Posterior vena cava (tissue), 2 donors: ENCODE results near the gene SLC38A3. TPM values are rescaled to one million over a fixed set of nuclear protein-coding genes. Genes with fewer than 3 reads are reported as not detected.
"Not testable (repeated sequence)": the region's sequence is repeated elsewhere in the genome, so short reads cannot be mapped to it uniquely, and the experiment has no call there.

Experiments used
- DNase-seq: peaks from one replicate; pipeline ENCODE4 v3.0.0-alpha.2; 2020; ENCODE audit warnings: low spot score
- intact Hi-C, 2 donors: fragments of 100-400 bp; cut with DNase I; formaldehyde crosslinking; loops; one replicate each; pipeline versions ENCODE4 v1.14.1 to v1.14.2; 2022 to 2023
- total RNA-seq, 2 donors: library from RNA; stranded (reverse); fragmentation: NEBNext Ultra II Directional; extraction: Animal tissue kit (Norgen Biotek cat#: 25700); gene quantifications; one replicate each; pipeline ENCODE4 v1.2.1, GENCODE V29; 2021
- donor health status: DM: yes; HTN: yes; CAD: no.
- donor health status: DM: yes; HTN: yes; CAD: no.

Gene SLC38A3
- total RNA-seq, 2 donors from 2014 or later = 0.37 to 0.62 TPM

DNA sequence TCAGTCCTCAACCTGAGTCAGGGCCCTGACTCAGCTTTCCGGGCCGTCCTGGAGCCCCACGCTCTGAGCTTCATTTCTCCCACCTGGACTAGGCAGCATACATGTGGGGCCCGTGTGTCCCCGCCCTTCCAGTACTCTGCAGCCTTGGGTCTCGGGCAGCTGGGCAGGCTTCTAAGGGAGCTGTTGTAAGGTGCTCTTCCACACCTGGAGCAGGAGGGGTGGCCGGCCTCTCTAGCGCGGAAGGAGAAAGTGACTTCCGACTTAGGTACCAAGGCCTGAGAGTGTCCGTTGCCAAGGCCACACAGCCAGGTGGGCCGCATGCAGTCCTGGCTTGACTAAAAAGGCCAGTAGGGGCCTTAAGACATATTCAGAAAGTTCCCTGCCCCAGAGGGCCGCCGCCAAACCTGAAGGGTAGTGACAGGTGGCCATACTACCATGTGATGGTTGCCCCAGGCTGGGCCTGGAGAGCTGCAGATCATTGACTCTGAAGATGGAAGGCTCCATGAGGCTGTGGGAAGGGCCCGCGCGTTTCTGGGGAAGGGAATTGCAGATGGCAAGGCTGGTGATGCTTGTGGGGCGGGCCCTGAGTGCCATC lies 54.5 kb downstream of the SLC38A3 start:
- DNase-seq = no peak
- intact Hi-C loops = no loop called here

GRCh38 chr3:50260027-50260941 lies 55.2 kb downstream of the SLC38A3 start:
- intact Hi-C loops = no loop called here
- peak; percentile 98 for DNase-seq

GRCh38 chr3:50260942-50261441 lies 55.9 kb downstream of the SLC38A3 start:
- intact Hi-C loops = no loop called here
- DNase-seq = no peak

DNA sequence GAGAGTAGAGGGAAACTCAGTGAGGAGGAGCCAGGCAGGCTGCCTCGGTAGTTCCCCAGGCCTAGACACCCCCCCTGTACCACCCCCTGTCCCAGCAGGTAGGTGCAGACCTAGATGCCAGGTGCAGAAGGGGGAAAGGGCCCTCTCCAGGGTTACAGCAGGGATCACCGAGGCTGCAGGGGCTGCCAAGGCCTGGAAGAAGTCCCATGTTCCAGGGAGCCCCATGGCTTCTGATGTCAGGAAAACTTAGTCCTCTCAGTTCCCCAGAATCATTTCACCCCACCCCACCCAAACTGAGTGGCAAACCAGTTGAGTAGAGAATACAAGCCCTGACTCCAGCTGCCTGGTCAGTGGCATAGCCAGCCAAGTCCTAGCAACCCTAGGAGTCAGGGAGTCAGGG lies 56.4 kb downstream of the SLC38A3 start:
- intact Hi-C loops = no loop called here
- no peak for DNase-seq

- DNase-seq, intact Hi-C loops: not testable (repeated sequence)
Observed at GRCh38 chr3:50262200-50262599, 57.1 kb downstream of the SLC38A3 start.

DNA sequence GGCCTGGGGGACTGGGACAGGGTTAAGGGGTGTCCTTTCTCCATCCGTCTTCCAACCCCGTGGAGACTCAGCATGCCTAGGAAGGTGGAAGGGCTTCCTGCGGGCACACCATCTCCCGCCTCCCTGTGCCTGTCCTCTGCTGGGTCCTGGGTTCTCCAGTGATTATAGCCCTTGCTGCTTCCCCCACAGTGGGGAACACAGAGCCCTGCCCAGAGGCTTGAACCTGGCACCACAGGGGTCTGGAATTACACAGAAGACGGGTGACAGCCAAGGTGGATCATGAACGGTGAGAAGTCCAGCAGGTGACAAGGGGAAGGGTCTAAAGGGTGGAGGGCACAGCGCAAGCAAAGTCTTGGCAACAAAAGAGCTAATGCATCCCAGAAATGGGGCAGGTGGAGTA lies 57.7 kb downstream of the SLC38A3 start:
- intact Hi-C loops = no loop called here
- DNase-seq = no peak

DNA sequence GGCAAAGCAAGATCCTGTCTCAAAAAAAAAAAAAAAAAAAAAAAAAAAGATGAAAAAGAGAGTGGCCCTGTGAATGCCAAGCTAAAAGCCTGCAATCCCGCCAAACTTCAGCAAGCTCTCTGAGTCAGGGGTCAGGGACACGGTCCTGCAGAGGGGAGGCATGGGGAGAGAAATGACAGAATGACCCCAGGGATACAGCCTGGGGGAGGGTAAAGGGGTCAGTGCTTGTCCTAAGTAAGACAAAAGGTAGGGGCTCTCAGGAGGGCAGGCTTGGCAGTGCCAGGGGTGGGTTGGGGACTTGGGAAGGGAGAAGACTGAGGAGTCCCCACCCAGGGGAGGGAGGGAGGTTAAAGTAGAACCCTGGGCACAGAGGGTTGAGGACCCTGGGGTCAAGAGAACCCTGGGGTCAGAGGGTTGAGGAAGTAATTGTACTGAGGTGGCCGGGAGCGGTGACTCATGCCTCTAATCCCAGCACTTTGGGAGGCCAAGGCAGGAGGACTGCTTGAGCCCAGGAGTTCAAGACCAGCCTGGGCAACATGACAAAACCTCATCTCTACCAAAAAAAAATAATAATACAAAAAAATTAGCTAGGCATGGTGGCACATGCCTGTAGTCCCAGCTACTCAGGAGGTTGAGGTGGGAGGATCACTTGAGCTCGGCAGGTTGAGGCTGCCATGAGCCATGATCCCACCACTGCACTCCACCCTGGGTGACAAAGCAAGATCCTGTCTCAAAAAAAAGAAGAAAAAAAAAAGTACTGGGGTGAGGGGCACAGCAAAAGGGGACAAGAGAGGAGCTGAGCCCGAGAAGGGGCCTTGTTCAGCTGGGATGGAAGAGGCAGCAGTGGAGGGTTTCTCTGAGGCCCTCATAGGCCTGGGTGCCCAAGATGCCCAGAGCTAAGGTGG lies 58.7 kb downstream of the SLC38A3 start:
- no peak for DNase-seq
- intact Hi-C loops = no loop called here

DNA sequence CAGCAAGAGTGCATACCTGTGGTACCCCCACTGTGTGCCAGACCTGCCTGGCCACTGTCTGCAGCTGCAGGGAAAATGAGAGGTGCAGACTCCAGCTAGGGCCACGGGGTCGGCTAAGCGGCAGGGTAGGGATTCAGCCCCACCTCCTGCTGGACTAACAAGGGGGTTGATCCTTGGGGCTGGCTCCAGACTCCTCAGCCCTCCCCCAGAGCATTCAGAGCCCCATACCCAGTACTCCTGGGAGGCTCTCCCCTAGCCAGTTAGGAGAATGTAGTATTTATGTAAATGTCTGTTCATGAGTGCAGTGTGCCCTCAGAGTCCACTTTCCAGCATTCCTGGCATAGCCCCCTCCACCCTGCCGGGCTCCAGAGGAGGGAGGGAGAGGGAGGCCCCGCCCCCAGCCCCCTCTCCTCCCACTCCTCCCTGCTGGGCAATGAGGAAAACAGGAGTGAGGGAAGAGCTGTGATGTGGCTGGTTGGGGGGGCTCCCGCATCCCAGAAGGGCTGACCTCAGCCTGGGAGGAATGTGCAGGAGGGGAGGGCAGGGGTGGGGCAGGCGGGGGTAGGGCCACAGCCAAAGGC lies 59.4 kb downstream of the SLC38A3 start:
- DNase-seq = peak; percentile 91
- intact Hi-C loops = no loop called here

DNA sequence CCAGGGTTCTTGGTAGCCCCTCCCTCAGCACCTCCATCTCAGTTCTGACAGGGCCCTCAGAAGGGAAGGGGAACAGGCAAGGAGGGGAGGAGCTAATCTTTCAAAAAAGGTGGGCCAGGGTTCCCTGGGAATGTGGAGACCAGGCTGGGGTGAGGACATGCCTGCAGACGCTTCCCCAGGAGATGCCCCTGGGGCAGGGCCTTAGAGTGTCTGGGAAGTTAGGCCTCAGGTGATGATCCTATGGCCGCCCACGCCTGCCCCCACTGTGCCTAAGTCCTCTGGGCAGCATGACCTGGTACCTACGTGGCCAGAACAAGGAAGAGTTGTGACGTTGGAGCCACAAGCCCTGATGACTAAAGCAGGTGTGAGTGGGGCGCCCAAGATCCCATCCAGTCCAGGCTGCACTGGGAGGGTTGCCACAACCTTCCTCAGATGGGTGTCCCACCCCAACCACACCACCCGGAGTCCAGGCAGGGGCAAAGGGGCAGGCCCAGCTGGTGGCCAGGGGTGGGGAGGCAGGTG lies 60.0 kb downstream of the SLC38A3 start:
- no peak for DNase-seq
- intact Hi-C loops = no loop called here

DNA sequence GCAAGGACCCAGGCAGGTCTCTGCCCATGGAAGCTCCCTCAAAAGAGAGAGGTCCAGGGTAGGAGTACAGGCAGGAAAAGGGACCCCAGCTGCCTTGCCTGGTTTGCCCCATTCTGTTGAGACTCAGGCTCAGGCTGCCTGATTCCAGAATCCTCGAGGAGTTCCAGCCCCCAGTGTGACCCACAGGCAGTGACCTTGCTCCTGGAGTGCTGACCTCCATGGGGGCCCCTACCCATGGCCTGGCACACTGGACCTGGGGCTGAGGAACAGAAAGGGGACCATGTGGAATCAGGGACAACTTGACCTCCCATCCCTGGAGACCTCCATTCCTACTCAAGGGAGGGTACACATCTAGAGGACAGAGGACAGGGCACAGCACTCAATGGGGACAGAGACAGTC lies 60.5 kb downstream of the SLC38A3 start:
- intact Hi-C loops = no loop called here
- DNase-seq = no peak

DNA sequence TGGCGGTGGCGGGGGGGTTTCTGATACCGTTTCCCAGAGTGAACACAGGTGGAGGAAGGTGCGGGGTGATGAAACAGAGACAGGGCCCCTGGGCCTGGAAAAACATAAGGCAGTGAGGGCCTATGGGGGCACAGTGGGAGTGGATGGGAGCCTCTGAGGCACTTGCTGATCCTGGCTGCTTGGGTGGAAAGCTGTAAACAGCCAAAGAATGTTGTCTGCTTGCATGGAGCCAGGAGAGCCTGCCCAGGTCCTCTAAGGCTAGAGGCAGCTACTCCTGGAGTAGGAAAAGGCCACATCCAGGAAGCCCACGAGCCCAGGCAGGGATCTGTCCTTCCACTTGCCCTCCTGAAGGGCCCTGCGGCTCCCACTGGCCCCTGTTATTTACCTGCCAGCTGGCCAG lies 60.9 kb downstream of the SLC38A3 start:
- intact Hi-C loops = no loop called here
- no peak for DNase-seq

DNA sequence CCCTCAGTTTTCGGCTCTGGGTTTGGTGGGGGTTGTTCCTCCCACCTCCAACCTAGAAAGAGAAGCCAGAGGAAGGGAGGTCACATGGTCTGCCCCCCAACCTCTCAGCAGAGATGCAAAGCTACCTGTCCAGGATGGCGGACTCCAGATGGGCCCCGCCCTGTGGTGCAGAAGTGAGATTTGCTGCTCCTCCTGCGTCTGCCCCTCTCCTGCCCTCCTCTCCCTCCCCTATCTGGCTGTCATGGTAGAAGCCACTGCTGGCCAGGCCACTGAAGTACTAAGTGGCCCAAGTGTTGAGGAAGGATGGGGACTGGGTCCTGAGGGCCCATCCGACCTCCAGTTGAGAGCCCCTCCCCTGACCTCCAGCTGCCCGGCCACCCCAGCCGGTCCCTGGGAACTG lies 61.8 kb downstream of the SLC38A3 start:
- no peak for DNase-seq
- intact Hi-C loops = no loop called here

- intact Hi-C loops = no loop called here
- DNase-seq = peak; percentile 87
Observed at GRCh38 chr3:50267280-50267913, 62.3 kb downstream of the SLC38A3 start.

GRCh38 chr3:50268276-50268675 lies 63.2 kb downstream of the SLC38A3 start:
- no peak for DNase-seq
- intact Hi-C loops = no loop called here

- peak; percentile 82 for DNase-seq
Observed at GRCh38 chr3:50268703-50269451, 63.8 kb downstream of the SLC38A3 start, which contains the start of gene SEMA3B. SEMA3B (plus strand) TSS chr3:50269147; CDS start chr3:50269241, 94 bp downstream.

GRCh38 chr3:50269460-50269859 lies 64.4 kb downstream of the SLC38A3 start:
- intact Hi-C loops = no loop called here
- no peak for DNase-seq

More at GRCh38 chr3:50268703-50269451, 63.8 kb downstream of the SLC38A3 start, which contains the start of gene SEMA3B:
- intact Hi-C loops = no loop called here

- intact Hi-C loops = loop anchor here (2.0 to 5.0 kb wide), 3 partner anchors 43 to 1533 kb away; no protein-coding TSS in a partner anchor
- peak; percentile 74 for DNase-seq
Observed at GRCh38 chr3:50269977-50270413, 64.9 kb downstream of the SLC38A3 start.
